Measurements from ENCODE around the gene GOLGA8A. TPM values are rescaled to one million over a fixed set of nuclear protein-coding genes. Genes with fewer than 3 reads are reported as not detected.
"Not testable (repeated sequence)": the region's sequence is repeated elsewhere in the genome, so short reads cannot be mapped to it uniquely, and the experiment has no call there.

Gene GOLGA8A
- total RNA-seq, 1 experiment from 2014 or later: 22.2 TPM

DNA sequence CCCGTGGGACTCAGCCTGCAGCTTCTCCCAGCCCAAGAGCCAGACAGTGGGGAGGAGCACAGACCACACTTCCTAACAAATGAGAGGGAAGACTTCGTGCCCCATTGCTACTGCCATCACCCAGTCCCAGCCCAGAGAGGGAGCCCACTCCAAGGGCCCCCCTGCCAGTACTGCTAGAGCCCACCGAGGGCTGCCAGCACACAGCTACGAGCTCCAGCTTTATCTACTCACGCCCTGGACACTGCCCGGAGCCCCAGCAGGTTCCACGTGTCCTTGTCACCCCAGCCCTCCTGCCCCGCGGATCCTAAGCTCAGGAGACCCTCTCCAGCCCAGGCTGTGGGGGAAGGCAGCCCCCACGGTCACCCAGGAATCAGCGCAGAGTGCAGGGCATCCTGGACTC is 1.9 kb downstream of the GOLGA8A start:
- DNase-seq: no peak
- no peak overlapping the region for H3K27ac ChIP-seq
- no peaks in the 10 kb centered on the region for H3K27me3 ChIP-seq
- no peak overlapping the region for H3K4me3 ChIP-seq
- H3K9me3 ChIP-seq (replicated peaks): no peaks in the 10 kb centered on the region
- H3K4me1 ChIP-seq: 0 out of 2 replicates have a peak, but pooled peaks cover 2% of the 10 kb centered on the region
- H3K36me3 ChIP-seq: no peaks in the 10 kb centered on the region

DNA sequence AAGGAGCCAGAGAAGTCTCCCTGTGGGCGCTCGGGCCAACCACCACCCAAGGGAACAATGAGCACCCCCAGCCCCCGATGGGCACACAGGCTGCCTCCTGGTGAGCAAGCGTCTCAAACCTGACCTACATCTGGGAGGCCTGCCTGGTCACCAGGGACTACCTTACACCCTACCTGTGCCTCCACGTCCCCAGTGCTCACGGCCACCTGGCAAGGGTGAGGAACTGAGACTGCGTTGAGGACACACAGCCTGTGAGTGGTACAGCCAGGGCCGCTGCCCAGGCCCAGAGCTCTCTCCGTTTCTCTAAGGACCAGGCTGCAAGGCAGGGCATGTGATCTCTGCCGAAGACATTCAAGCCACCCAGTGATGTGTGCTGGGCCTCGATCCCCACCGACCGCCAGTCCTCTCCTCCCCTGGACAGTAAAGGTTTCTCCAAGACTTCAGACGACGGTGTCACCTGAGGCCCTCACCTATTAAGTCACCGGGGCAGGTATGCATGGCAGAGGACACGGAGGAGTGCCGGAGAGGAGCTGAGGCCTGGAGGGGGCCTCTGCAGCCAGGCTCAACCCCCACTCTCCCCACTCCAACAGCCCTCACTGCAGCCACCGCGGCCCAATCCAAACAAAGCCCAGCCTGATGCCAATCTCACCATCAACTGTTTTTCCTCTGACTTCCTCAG is 2.8 kb downstream of the GOLGA8A start:
- H3K27ac ChIP-seq: no peak overlapping the region
- no peaks in the 10 kb centered on the region for H3K27me3 ChIP-seq
- 0 out of 2 replicates have a peak, but pooled peaks cover 2% of the 10 kb centered on the region for H3K4me1 ChIP-seq
- H3K9me3 ChIP-seq (replicated peaks): no peaks in the 10 kb centered on the region
- H3K36me3 ChIP-seq: no peaks in the 10 kb centered on the region
- no peak for DNase-seq
- no peak overlapping the region for H3K4me3 ChIP-seq

DNA sequence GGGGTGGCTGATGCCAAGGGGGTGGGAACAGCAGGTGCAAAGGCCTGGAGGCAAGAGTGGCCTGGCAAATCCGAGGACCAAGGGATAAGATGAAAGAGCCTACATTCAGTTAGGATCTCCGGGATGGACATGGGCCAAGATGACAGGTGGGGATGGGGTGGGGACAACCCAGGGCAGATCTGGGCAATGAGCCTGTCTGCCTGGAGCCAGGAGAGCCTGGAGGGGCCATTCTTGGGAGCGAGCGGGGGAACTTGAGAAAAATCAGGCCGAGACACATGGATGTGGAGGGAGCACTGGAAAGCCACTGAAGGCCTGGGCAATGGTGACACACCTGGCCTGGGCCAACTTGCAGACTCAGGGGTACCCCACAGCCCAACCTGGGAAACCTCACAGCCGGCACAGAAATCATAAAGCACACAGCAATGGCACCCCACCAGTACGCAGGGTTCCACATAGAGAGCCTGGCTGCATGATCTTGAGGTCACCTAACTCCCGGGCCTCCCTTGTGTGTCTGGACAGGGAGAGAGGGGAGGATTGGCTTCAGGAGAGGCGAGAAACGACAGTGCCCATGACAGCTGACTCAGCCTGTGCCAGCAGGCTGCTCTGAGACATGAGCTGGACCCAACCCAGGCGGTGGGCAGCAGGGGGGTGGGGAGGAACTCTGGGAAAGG is 3.5 kb downstream of the GOLGA8A start:
- H3K27me3 ChIP-seq; H3K4me1 ChIP-seq; H3K27ac ChIP-seq; H3K4me3 ChIP-seq; H3K9me3 ChIP-seq (replicated peaks); H3K36me3 ChIP-seq: not testable (repeated sequence)
- peak in 1 of 2 experiments; percentile 16 for DNase-seq

DNA sequence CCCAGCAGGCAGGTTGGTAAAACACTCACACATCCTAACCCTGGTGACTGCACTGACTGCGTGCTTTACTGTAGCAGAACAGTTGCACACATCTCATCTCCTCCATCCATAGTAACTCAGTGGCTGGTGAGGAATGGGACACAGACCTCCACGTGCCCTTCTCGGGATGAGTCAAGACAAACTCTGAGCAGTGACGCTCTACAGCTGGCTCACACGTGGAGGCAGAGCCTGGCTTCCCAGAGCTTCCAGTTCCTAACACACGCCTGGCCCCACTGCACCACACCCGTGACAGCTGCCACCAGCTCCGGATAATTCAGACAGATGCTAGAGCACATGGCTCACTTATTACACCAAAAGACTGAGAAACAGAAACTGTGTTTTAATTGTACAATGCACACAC is 7.0 kb downstream of the GOLGA8A start:
- not testable (repeated sequence) for H3K9me3 ChIP-seq (replicated peaks); DNase-seq

DNA sequence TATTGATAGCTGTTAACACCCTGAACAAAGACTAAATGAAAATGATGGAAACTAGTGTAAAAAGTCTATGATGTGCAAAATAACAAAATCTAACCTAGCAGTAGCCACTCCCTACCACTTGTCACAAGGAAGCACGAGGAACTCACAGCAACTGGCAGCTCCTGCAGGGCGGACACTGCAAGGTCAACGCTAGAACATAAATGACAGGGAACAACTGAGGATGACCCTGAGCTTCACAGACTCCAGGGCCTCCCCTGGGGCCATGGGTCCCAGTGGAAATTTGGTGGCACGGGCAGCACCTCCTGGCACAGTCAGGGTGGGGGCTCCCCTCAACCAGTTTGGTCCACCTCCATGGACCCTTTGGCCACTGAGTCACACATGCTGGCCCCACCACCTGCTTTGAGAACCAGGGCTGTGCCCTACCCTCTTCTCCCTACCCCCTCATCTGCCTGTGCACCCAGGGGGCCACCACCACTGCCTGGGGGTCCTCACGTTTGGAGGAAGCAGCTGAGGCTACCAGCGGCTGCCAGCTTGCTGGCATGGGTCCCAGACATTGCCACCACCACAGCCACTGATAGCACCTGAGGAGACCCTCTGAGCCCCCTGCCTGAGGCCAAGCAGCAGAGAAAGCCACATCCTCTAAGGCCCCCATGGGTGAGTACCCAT is 14.1 kb downstream of the GOLGA8A start:
- not testable (repeated sequence) for H3K36me3 ChIP-seq; H3K4me1 ChIP-seq; H3K9me3 ChIP-seq (replicated peaks); H3K27me3 ChIP-seq; H3K4me3 ChIP-seq; H3K27ac ChIP-seq; DNase-seq

More for the DNA sequence above, 7.0 kb downstream of the GOLGA8A start:
- H3K27ac ChIP-seq, H3K4me1 ChIP-seq, H3K4me3 ChIP-seq, H3K36me3 ChIP-seq, H3K27me3 ChIP-seq: not testable (repeated sequence)

DNA sequence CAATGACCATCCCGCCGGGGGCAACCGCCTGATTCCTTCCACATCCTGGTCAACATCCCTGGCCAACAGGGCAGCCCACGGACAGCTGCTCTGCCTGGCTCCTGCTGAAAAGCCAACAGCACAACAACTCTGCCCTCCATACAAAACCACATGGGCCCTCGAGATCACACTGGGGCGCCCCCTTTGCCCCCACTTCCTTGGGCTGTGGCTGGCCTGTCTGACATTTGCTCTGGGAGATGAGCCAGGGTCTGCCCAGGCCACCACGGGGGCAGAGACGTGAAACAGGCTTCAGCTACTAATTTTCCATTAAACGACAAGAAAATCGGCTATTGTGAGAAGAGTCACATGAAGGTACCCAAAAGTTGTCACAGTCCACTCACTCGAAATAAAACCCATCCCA is 16.7 kb downstream of the GOLGA8A start:
- H3K4me1 ChIP-seq; H3K36me3 ChIP-seq; DNase-seq; H3K9me3 ChIP-seq (replicated peaks); H3K27ac ChIP-seq; H3K27me3 ChIP-seq; H3K4me3 ChIP-seq: not testable (repeated sequence)

DNA sequence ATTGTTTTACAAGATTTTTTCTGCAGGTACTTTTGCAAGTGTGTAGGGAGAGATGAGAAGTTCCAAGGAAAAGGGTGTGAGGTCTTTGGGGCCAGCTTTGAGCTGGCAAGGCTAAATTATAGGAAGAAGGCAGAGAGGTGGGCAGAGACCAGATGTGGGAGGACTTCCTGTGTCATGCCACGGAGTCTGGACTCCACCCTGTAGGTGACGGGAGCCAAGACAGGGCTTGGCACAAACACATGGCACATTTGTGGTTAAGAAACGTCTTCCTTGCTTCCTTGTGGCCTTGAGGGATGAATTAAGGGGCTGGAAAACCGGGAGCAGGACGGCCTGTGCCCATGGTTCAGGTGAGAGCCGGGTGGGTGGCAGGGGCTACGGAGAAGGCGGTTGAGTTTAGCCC is 19.2 kb downstream of the GOLGA8A start:
- not testable (repeated sequence) for H3K4me3 ChIP-seq; H3K4me1 ChIP-seq; DNase-seq; H3K9me3 ChIP-seq (replicated peaks); H3K27me3 ChIP-seq; H3K27ac ChIP-seq; H3K36me3 ChIP-seq

DNA sequence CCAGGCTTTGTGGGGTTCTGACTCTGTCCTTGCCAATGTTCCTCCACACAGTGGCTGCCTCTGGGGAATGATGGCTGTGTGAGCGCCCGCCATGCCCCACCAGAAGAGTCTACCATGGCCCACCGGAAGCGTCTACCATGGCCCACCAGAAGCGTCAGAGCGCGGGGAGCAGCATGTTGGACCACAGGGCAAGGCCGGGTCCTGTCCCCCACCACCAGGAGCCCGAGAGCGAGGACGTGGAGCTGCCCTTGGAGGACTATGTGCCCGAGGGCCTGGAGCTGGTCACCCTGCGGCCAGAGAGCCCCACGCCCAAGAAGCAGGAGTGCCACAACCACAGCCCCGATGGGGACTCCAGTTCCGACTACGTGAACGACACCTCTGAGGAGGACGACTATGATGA is 28.1 kb downstream of the GOLGA8A start:
- H3K4me1 ChIP-seq; H3K36me3 ChIP-seq; H3K27ac ChIP-seq; DNase-seq; H3K27me3 ChIP-seq; H3K9me3 ChIP-seq (replicated peaks); H3K4me3 ChIP-seq: not testable (repeated sequence)

DNA sequence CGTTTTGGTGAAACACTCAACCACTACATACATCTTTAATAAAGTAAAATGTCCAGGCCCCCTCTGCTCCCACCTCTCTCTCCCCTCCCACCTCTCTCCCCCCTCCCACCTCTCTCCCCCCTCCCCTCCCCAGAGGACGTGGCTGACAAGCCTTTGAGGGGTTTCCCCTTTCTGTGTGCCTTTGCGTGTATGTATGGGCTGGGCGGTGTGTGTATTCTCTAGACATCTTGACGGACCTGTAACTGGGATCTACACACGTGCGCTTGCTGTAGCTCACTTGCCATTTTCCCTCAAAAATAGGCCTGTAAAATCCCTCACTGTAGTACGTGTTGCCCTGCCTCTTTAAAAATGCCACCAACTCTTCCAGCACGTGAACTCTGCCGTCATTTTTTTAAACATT is 28.6 kb downstream of the GOLGA8A start:
- H3K36me3 ChIP-seq; DNase-seq; H3K9me3 ChIP-seq (replicated peaks); H3K27me3 ChIP-seq; H3K27ac ChIP-seq; H3K4me3 ChIP-seq; H3K4me1 ChIP-seq: not testable (repeated sequence)

DNA sequence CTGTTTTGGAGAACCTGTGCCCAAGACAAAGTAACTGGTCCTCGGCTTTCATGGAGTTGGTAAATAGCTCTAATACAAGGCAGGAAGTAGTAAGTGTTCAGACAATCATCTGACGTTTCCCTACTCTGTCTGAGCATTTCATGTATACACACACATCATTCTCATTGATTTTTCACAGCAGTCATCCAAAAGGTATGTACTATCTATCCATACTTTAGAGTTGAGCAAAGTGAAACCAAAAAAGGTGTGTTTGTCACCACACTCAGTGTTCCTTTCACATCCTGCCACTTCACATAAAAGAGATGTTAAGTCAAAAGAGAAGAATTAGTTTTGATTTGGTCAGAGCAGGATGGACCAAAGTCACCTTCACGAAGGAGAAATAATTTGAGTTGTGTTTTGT is 33.7 kb downstream of the GOLGA8A start:
- H3K27me3 ChIP-seq; H3K4me3 ChIP-seq; H3K4me1 ChIP-seq; DNase-seq; H3K36me3 ChIP-seq; H3K9me3 ChIP-seq (replicated peaks); H3K27ac ChIP-seq: not testable (repeated sequence)

DNA sequence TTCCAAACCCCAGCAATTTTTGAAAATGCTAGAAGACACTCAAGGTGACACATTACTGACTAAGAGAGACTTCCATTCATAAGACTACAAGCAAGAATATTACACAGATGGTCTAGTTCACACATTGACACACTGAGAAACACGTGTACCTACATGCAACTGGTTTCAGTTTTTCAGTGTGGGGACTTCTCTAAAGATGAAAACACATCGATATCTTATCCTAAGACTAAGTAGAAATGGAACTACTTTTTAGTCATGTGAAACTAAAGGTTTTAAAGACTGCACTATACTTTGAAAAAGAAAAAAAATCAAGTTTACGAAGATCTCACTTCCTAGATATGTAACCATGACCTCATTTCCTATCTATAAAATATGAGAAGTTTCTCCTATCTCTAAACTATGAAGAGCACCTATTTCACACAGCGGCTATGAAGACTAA is 34.4 kb downstream of the GOLGA8A start:
- H3K27ac ChIP-seq; H3K9me3 ChIP-seq (replicated peaks); H3K4me1 ChIP-seq; H3K36me3 ChIP-seq; H3K4me3 ChIP-seq; DNase-seq; H3K27me3 ChIP-seq: not testable (repeated sequence)

DNA sequence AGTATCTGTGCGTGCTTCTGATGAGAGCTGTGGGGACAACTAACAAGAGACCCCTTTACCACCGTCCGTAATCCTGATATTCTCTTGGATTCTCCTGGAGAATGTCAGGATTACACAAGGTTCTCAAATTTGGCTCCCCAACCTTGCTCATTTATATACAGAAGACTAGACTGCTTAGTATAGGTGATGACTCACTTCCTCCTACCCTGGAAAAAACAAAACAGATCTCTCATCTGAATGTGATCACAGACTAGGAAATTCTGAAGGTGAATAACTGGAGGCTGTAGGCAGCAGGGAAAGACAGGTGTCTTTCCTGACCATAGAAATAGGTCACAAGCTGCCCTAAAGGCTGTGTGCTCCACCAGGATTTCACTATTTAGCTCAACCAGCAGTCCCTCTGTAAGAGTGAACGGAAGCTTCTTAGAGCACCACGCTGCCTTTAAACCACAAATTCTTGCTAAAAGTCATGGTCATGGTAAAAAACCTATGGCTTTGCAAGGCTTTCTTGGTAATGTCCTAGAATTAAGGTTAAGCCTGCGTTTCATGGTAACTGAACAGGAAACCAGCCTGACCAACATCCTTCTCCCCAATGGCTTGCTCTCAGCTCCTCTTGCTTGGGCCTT is 39.9 kb downstream of the GOLGA8A start:
- not testable (repeated sequence) for DNase-seq

DNA sequence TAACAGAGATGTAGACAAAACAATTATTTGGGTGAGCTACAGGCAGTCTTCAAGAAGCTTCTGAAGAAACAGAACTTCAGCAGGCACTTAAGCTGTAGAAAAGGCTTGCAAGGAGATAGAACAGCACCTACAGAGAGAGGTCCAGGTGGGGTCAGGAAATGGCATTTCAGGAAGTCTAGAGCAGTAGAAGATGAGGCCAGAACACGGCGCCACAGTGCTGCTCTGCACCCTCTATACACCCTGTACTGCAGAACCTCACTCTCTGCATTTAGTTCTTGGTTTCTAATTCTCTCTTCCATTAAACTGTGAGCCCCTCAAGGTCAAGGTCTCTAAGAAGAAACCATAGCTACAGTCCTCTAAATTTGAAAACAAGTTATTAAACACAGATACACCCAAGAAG is 44.6 kb downstream of the GOLGA8A start:
- not testable (repeated sequence) for H3K4me1 ChIP-seq; H3K36me3 ChIP-seq; DNase-seq; H3K27me3 ChIP-seq; H3K9me3 ChIP-seq (replicated peaks); H3K27ac ChIP-seq; H3K4me3 ChIP-seq

More for the DNA sequence above, 39.9 kb downstream of the GOLGA8A start:
- H3K27me3 ChIP-seq; H3K27ac ChIP-seq; H3K9me3 ChIP-seq (replicated peaks); H3K36me3 ChIP-seq; H3K4me1 ChIP-seq; H3K4me3 ChIP-seq: not testable (repeated sequence)

DNA sequence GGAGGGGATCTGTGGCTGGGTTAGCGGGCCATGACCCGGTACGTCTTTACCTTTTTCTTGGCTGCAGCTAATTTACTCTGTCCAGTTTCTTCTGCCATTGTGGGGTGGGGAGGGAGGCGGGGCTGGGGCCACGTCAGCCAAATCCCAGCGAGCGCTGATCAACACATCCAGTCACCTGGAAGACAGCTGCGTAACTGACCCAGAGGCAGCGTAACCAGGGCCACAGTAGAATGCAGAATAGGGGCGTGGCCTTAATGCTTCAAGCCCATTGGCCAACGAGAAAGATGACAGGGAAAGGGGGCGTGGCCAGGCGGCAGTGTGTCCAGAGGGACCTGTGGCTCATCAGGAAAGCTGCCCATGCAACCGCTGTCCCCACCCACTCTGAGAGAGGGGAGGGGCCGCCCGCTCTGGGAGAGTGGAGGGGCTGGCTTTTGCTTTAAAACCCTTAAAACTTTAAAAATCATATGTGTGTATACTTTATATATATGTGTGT is 48.0 kb downstream of the GOLGA8A start:
- not testable (repeated sequence) for H3K4me1 ChIP-seq; DNase-seq; H3K27ac ChIP-seq; H3K9me3 ChIP-seq (replicated peaks); H3K36me3 ChIP-seq; H3K27me3 ChIP-seq; H3K4me3 ChIP-seq

Data from SJCRH30 (cell line).